CD14-positive monocyte (primary cell): ENCODE results near the gene MARS1. TPM values are rescaled to one million over a fixed set of nuclear protein-coding genes. Genes with fewer than 3 reads are reported as not detected.

ENCODE experiments used
- DNase-seq, 3 donors: peaks; one replicate each; pipeline ENCODE4 v3.0.0-alpha.2; 2011 to 2022
- H2AFZ ChIP-seq: 2 replicates; pipeline ENCODE4 v1.6.0; 2012; ENCODE audit warnings: mild to moderate bottlenecking, low read depth, low read length, inconsistent platforms; ENCODE audit not compliant: insufficient read depth, poor library complexity, severe bottlenecking
- H3K27ac ChIP-seq, 2 donors: 1 replicate in 1 of 2; 2 replicates in 1 of 2; pipeline ENCODE4 v1.5.1; 2012 to 2013; ENCODE audit warnings: low read length in 2 of 2, control low read depth in 1 of 2, inconsistent platforms in 1 of 2, low read depth in 1 of 2, mild to moderate bottlenecking in 1 of 2
- H3K27me3 ChIP-seq, 2 donors: one replicate each; pipeline versions ENCODE4 v1.6.0 to v1.6.1; 2011 to 2013; ENCODE audit warnings: low read length in 2 of 2; ENCODE audit not compliant: control insufficient read depth in 2 of 2, insufficient read depth in 2 of 2
- H3K36me3 ChIP-seq, 2 donors: replicated peaks in 1 of 2; 1 replicate in 1 of 2; 2 replicates in 1 of 2; pipeline versions ENCODE4 v1.5.1 to v1.6.1; 2012 to 2013; ENCODE audit warnings: low read length in 2 of 2, control low read depth in 1 of 2, inconsistent platforms in 1 of 2, mild to moderate bottlenecking in 1 of 2; ENCODE audit not compliant: insufficient read depth in 2 of 2, control insufficient read depth in 1 of 2
- H3K4me1 ChIP-seq, 2 donors: 1 replicate in 1 of 2; 2 replicates in 1 of 2; pipeline versions ENCODE4 v1.5.1 to v1.6.1; 2012 to 2013; ENCODE audit warnings: low read length in 2 of 2, control low read depth in 1 of 2, inconsistent platforms in 1 of 2, mild to moderate bottlenecking in 1 of 2, moderate library complexity in 1 of 2; ENCODE audit not compliant: insufficient read depth in 2 of 2, control insufficient read depth in 1 of 2
- H3K4me2 ChIP-seq: replicated peaks from 2 replicates; pipeline ENCODE3; 2012; ENCODE audit warnings: low read length, moderate library complexity, mild to moderate bottlenecking; ENCODE audit not compliant: poor library complexity, severe bottlenecking; ENCODE audit errors: extremely low read depth
- H3K4me3 ChIP-seq, 3 experiments: fragments of 200-600 bp in 1 of 3; sonication (generic) in 1 of 3; replicated peaks in 1 of 3; 1 replicate in 2 of 3; 2 replicates in 1 of 3; pipeline ENCODE4 v1.5.1; 2011 to 2013; ENCODE audit warnings: low read length in 3 of 3, mild to moderate bottlenecking in 3 of 3, control low read depth in 2 of 3, low read depth in 2 of 3, inconsistent platforms in 1 of 3, moderate library complexity in 1 of 3
- H3K79me2 ChIP-seq: 2 replicates; pipeline ENCODE4 v1.6.0; 2012; ENCODE audit warnings: mild to moderate bottlenecking, control low read depth, inconsistent platforms, low read length, moderate library complexity; ENCODE audit not compliant: insufficient read depth
- H3K9ac ChIP-seq: 2 replicates; pipeline ENCODE4 v1.6.0; 2017; ENCODE audit warnings: low read length, mild to moderate bottlenecking; ENCODE audit not compliant: insufficient read depth, poor library complexity, severe bottlenecking
- H3K9me3 ChIP-seq, 2 donors: replicated peaks in 1 of 2; 1 replicate in 1 of 2; 2 replicates in 1 of 2; pipeline versions ENCODE4 v1.5.1 to v1.6.1; 2012 to 2013; ENCODE audit warnings: low read length in 2 of 2, control low read depth in 1 of 2; ENCODE audit not compliant: control insufficient read depth in 1 of 2, insufficient read depth in 1 of 2
- H4K20me1 ChIP-seq: 2 replicates; pipeline ENCODE4 v1.6.0; 2012; ENCODE audit warnings: mild to moderate bottlenecking, low read length, control low read depth, moderate library complexity; ENCODE audit not compliant: insufficient read depth
- H3K27ac Mint-ChIP-seq, 7 donors: one replicate each; pipeline ENCODE4 v1.8.0; 2020; ENCODE audit warnings: mild to moderate bottlenecking in 7 of 7, mixed read lengths in 7 of 7, moderate library complexity in 6 of 7, inconsistent platforms in 2 of 7
- H3K27me3 Mint-ChIP-seq, 3 donors: one replicate each; pipeline ENCODE4 v1.8.0; 2021 to 2022; ENCODE audit warnings: low read depth in 3 of 3, mild to moderate bottlenecking in 3 of 3, mixed read lengths in 3 of 3, moderate library complexity in 3 of 3, inconsistent platforms in 1 of 3
- H3K36me3 Mint-ChIP-seq, 2 donors: one replicate each; pipeline ENCODE4 v1.8.0; 2020; ENCODE audit warnings: mixed read lengths in 2 of 2, inconsistent platforms in 1 of 2, mild to moderate bottlenecking in 1 of 2
- H3K4me1 Mint-ChIP-seq: one replicate; pipeline ENCODE4 v1.8.0; 2020; ENCODE audit warnings: mild to moderate bottlenecking, mixed read lengths
- H3K4me3 Mint-ChIP-seq, 2 donors: one replicate each; pipeline ENCODE4 v1.8.0; 2020; ENCODE audit warnings: mild to moderate bottlenecking in 2 of 2, mixed read lengths in 2 of 2, moderate library complexity in 1 of 2
- H3K9me3 Mint-ChIP-seq, 7 donors: one replicate each; pipeline ENCODE4 v1.8.0; 2020 to 2022; ENCODE audit warnings: mixed read lengths in 7 of 7, mild to moderate bottlenecking in 6 of 7, moderate library complexity in 6 of 7, inconsistent platforms in 2 of 7
- whole genome bisulfite sequencing: methylation state at CpG from one replicate; pipeline ENCODE4 v1.1.5; 2013; ENCODE audit warnings: missing lambda C conversion rate; ENCODE audit not compliant: insufficient coverage; 5-methylcytosine and 5-hydroxymethylcytosine counted together
- intact Hi-C, 2 donors: fragments of 100-400 bp; cut with micrococcal nuclease; formaldehyde crosslinking; loops; one replicate each; pipeline versions ENCODE4 v1.15.0 to v1.15.1; 2023
- polyA plus RNA-seq, 3 donors: library from polyadenylated mRNA; depleted of rRNA in 1 of 3; unstranded in 2 of 3; stranded (reverse) in 1 of 3; fragments of 300-500 nt in 2 of 3; fragments of >200 nt in 1 of 3; fragmentation: Illumina TruSeq in 2 of 3; gene quantifications; 1 replicate in 2 of 3; 2 replicates in 1 of 3; pipeline ENCODE4 v1.2.3, GENCODE V29; 2012 to 2021
- TF ChIP-seq, protein P1 (sequence below): fragments of 200-600 bp; IDR thresholded peaks from one replicate; pipeline ENCODE4 v1.8.0; 2022; ENCODE audit warnings: antibody characterized with exemption, mild to moderate bottlenecking

The MARS1 gene
- polyA plus RNA-seq, 3 donors, result 63.5 to 164 (median 79.8) TPM

GRCh38 chr12:57477710-57478681, 9.9 kb upstream of the MARS1 start:
- H3K4me3 ChIP-seq, result peak overlapping the region; percentile 79 to 100 (median 86)
- peak overlapping the region; percentile 89 for H3K4me2 ChIP-seq
- Mint-ChIP-seq H3K4me3 (peak overlapping the region; percentile 97 to 99), H3K27ac (peak overlapping the region; percentile 86 to 97 (median 96)), H3K27me3 (peaks cover 0 to 2% (median 0%) of the 10 kb centered on the region in 3 donors), H3K9me3 (peaks cover 0 to 1% (median 0%) of the 10 kb centered on the region in 7 donors), H3K4me1 (peaks cover 63% of the 10 kb centered on the region), H3K36me3 (peaks cover 26 to 38% of the 10 kb centered on the region in 2 donors)
- peak overlapping the region; percentile 62 to 83 for H3K27ac ChIP-seq
- intact Hi-C loops, result loop anchor here (5.0 to 10.0 kb wide), 4 partner anchors 44 to 147 kb away; partner anchors contain the start of genes DCTN2 (in 2 of the 2), DDIT3 (in 1 of the 2) and MBD6 (in 1 of the 2)
- TF ChIP-seq, protein P1, sequence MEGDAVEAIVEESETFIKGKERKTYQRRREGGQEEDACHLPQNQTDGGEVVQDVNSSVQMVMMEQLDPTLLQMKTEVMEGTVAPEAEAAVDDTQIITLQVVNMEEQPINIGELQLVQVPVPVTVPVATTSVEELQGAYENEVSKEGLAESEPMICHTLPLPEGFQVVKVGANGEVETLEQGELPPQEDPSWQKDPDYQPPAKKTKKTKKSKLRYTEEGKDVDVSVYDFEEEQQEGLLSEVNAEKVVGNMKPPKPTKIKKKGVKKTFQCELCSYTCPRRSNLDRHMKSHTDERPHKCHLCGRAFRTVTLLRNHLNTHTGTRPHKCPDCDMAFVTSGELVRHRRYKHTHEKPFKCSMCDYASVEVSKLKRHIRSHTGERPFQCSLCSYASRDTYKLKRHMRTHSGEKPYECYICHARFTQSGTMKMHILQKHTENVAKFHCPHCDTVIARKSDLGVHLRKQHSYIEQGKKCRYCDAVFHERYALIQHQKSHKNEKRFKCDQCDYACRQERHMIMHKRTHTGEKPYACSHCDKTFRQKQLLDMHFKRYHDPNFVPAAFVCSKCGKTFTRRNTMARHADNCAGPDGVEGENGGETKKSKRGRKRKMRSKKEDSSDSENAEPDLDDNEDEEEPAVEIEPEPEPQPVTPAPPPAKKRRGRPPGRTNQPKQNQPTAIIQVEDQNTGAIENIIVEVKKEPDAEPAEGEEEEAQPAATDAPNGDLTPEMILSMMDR, result no peak
- peak in 2 of 3 donors; percentile 73 to 84 for DNase-seq
- peak overlapping the region; percentile 83 for H3K9ac ChIP-seq
- WGBS, result 25% methylated on average over 6 of the region's 12 CpGs
- H3K36me3 ChIP-seq, result peaks cover 19 to 26% of the 10 kb centered on the region in 2 donors
- H4K20me1 ChIP-seq, result peaks cover 36% of the 10 kb centered on the region
- peak overlapping the region; percentile 72 for H2AFZ ChIP-seq
- no peaks in the 10 kb centered on the region for H3K27me3 ChIP-seq
- H3K9me3 ChIP-seq, result no peaks in the 10 kb centered on the region
- H3K4me1 ChIP-seq, result peaks cover 48 to 73% of the 10 kb centered on the region in 2 donors
- peaks cover 72% of the 10 kb centered on the region for H3K79me2 ChIP-seq

- Mint-ChIP-seq H3K4me3 (peak overlapping the region; percentile 97 to 99), H3K4me1 (peaks cover 60% of the 10 kb centered on the region), H3K27ac (peak overlapping the region; percentile 86 to 97 (median 96)), H3K27me3 (peaks cover 0 to 2% (median 0%) of the 10 kb centered on the region in 3 donors), H3K9me3 (peaks cover 0 to 1% (median 0%) of the 10 kb centered on the region in 7 donors), H3K36me3 (peaks cover 20 to 33% of the 10 kb centered on the region in 2 donors)
- TF ChIP-seq, protein P1, result no peak
- H3K4me1 ChIP-seq, result peaks cover 47 to 65% of the 10 kb centered on the region in 2 donors
- peaks cover 65% of the 10 kb centered on the region for H3K79me2 ChIP-seq
- H3K27ac ChIP-seq, result peak overlapping the region; percentile 62 to 83
- H4K20me1 ChIP-seq, result peaks cover 26% of the 10 kb centered on the region
- H3K9ac ChIP-seq, result peak overlapping the region; percentile 83
- H3K27me3 ChIP-seq, result no peaks in the 10 kb centered on the region
- peak overlapping the region in 1 of 3 experiments; percentile 100 for H3K4me3 ChIP-seq
- intact Hi-C loops, result loop anchor here (5.0 to 10.0 kb wide), 4 partner anchors 43 to 146 kb away; partner anchors contain the start of genes DCTN2 (in 2 of the 2), DDIT3 (in 1 of the 2) and MBD6 (in 1 of the 2)
- DNase-seq, result no peak
- H3K4me2 ChIP-seq, result peak overlapping the region; percentile 89
- H3K36me3 ChIP-seq, result peaks cover 12 to 17% of the 10 kb centered on the region in 2 donors
- H2AFZ ChIP-seq, result peak overlapping the region; percentile 72
- no peaks in the 10 kb centered on the region for H3K9me3 ChIP-seq
- WGBS, result 84% methylated on average over 5 of the region's 10 CpGs
These were observed 8.9 kb upstream of the MARS1 start for GRCh38 chr12:57479043-57479375.
